Activated T-cell treated with anti-CD3 and anti-CD28 coated beads, Interleukin-2, amount 50 U/mL, for 4 hours (primary cell): ENCODE measurements around the gene RGS10. TPM values are rescaled to one million over a fixed set of nuclear protein-coding genes. Genes with fewer than 3 reads are reported as not detected.
"Not testable (repeated sequence)": the region's sequence is repeated elsewhere in the genome, so short reads cannot be mapped to it uniquely, and the experiment has no call there.

ENCODE experiments used
- ATAC-seq, 2 donors: fragments of 200-7000 bp; cut with Tn5 transposase; one replicate each; pipeline ENCODE4 v1.10.0; 2021
- DNase-seq: peaks from one replicate; pipeline ENCODE4 v3.0.0-alpha.2; 2020
- H3K27me3 Mint-ChIP-seq: one replicate; pipeline ENCODE4 v1.8.0; 2021; ENCODE audit warnings: low read depth, mixed read lengths
- H3K36me3 Mint-ChIP-seq: one replicate; pipeline ENCODE4 v1.8.0; 2022; ENCODE audit warnings: mixed read lengths; ENCODE audit not compliant: insufficient read depth
- H3K4me1 Mint-ChIP-seq: one replicate; pipeline ENCODE4 v1.8.0; 2021; ENCODE audit warnings: low read depth, mixed read lengths
- H3K4me3 Mint-ChIP-seq: one replicate; pipeline ENCODE4 v1.8.0; 2021; ENCODE audit warnings: mild to moderate bottlenecking, moderate library complexity, mixed read lengths
- H3K9me3 Mint-ChIP-seq: one replicate; pipeline ENCODE4 v1.8.0; 2021; ENCODE audit warnings: mixed read lengths
- total RNA-seq, 3 donors: library from RNA; stranded (reverse); gene quantifications; one replicate each; pipeline ENCODE4 v1.2.1, GENCODE V29; 2021

Gene RGS10
- total RNA-seq, 3 donors from 2014 or later = 116 to 163 (median 137) TPM

GRCh38 chr10:119532791-119533190, 9.7 kb downstream of the RGS10 start:
- not testable (repeated sequence) for ATAC-seq, H3K4me3 Mint-ChIP-seq, H3K9me3 Mint-ChIP-seq, H3K27me3 Mint-ChIP-seq, DNase-seq
- peaks cover 13% of the 10 kb centered on the region for H3K36me3 Mint-ChIP-seq
- H3K4me1 Mint-ChIP-seq = peaks cover 71% of the 10 kb centered on the region

- DNase-seq, H3K27me3 Mint-ChIP-seq, H3K4me3 Mint-ChIP-seq, ATAC-seq, H3K9me3 Mint-ChIP-seq: not testable (repeated sequence)
- Mint-ChIP-seq H3K4me1 (peaks cover 71% of the 10 kb centered on the region), H3K36me3 (peaks cover 12% of the 10 kb centered on the region)
Observed at GRCh38 chr10:119532251-119532650, 10.3 kb downstream of the RGS10 start.

GRCh38 chr10:119531067-119531466, 11.5 kb downstream of the RGS10 start:
- Mint-ChIP-seq H3K4me3 (no peak overlapping the region), H3K4me1 (peaks cover 67% of the 10 kb centered on the region), H3K27me3 (no peaks in the 10 kb centered on the region), H3K36me3 (peaks cover 14% of the 10 kb centered on the region), H3K9me3 (no peaks in the 10 kb centered on the region)
- DNase-seq (no peak), ATAC-seq (no peak)

- Mint-ChIP-seq H3K36me3 (peaks cover 24% of the 10 kb centered on the region), H3K4me1 (peaks cover 54% of the 10 kb centered on the region)
- ATAC-seq, H3K4me3 Mint-ChIP-seq, H3K9me3 Mint-ChIP-seq, H3K27me3 Mint-ChIP-seq, DNase-seq: not testable (repeated sequence)
Observed at GRCh38 chr10:119528663-119529237, 13.8 kb downstream of the RGS10 start.

- ATAC-seq = peak; percentile 70 to 71
- no peak for DNase-seq
Observed at GRCh38 chr10:119526621-119527592, 15.6 kb downstream of the RGS10 start.

GRCh38 chr10:119526149-119526548, 16.4 kb downstream of the RGS10 start:
- peaks cover 39% of the 10 kb centered on the region for H3K4me1 Mint-ChIP-seq
- peaks cover 29% of the 10 kb centered on the region for H3K36me3 Mint-ChIP-seq

More at GRCh38 chr10:119526621-119527592, 15.6 kb downstream of the RGS10 start:
- Mint-ChIP-seq H3K27me3 (no peaks in the 10 kb centered on the region), H3K36me3 (peaks cover 28% of the 10 kb centered on the region), H3K4me1 (peaks cover 44% of the 10 kb centered on the region), H3K9me3 (no peaks in the 10 kb centered on the region), H3K4me3 (no peak overlapping the region)

GRCh38 chr10:119525116-119525515, 17.4 kb downstream of the RGS10 start:
- Mint-ChIP-seq H3K4me3 (no peak overlapping the region), H3K9me3 (no peaks in the 10 kb centered on the region), H3K27me3 (no peaks in the 10 kb centered on the region), H3K36me3 (peaks cover 32% of the 10 kb centered on the region), H3K4me1 (peaks cover 31% of the 10 kb centered on the region)
- DNase-seq = no peak
- no peak for ATAC-seq

More at GRCh38 chr10:119526149-119526548, 16.4 kb downstream of the RGS10 start:
- ATAC-seq (no peak), DNase-seq (no peak)
- H3K27me3 Mint-ChIP-seq = no peaks in the 10 kb centered on the region
- no peak overlapping the region for H3K4me3 Mint-ChIP-seq
- H3K9me3 Mint-ChIP-seq = no peaks in the 10 kb centered on the region

- Mint-ChIP-seq H3K36me3 (peaks cover 34% of the 10 kb centered on the region), H3K4me1 (peaks cover 33% of the 10 kb centered on the region), H3K9me3 (no peaks in the 10 kb centered on the region), H3K27me3 (no peaks in the 10 kb centered on the region), H3K4me3 (no peak overlapping the region)
- no peak for DNase-seq
- ATAC-seq = no peak
Observed at GRCh38 chr10:119524720-119525070, 17.8 kb downstream of the RGS10 start.

- Mint-ChIP-seq H3K9me3 (no peaks in the 10 kb centered on the region), H3K4me3 (no peak overlapping the region), H3K27me3 (no peaks in the 10 kb centered on the region), H3K36me3 (peaks cover 32% of the 10 kb centered on the region), H3K4me1 (peaks cover 33% of the 10 kb centered on the region)
- DNase-seq = no peak
- ATAC-seq = no peak
Observed at GRCh38 chr10:119523895-119524719, 18.4 kb downstream of the RGS10 start.

GRCh38 chr10:119522747-119523426, 19.6 kb downstream of the RGS10 start:
- no peaks in the 10 kb centered on the region for H3K9me3 Mint-ChIP-seq
- H3K36me3 Mint-ChIP-seq = peaks cover 35% of the 10 kb centered on the region
- no peak overlapping the region for H3K4me3 Mint-ChIP-seq
- no peaks in the 10 kb centered on the region for H3K27me3 Mint-ChIP-seq
- peaks cover 42% of the 10 kb centered on the region for H3K4me1 Mint-ChIP-seq
- ATAC-seq = peak; percentile 45
- DNase-seq = no peak

GRCh38 chr10:119521443-119522204, 20.9 kb downstream of the RGS10 start:
- H3K4me1 Mint-ChIP-seq = peaks cover 42% of the 10 kb centered on the region
- no peaks in the 10 kb centered on the region for H3K27me3 Mint-ChIP-seq
- no peaks in the 10 kb centered on the region for H3K9me3 Mint-ChIP-seq
- DNase-seq = no peak
- H3K36me3 Mint-ChIP-seq = peaks cover 31% of the 10 kb centered on the region
- no peak for ATAC-seq
- H3K4me3 Mint-ChIP-seq = no peak overlapping the region

GRCh38 chr10:119520283-119520682, 22.2 kb downstream of the RGS10 start:
- no peak overlapping the region for H3K4me3 Mint-ChIP-seq
- H3K36me3 Mint-ChIP-seq = peaks cover 26% of the 10 kb centered on the region
- H3K9me3 Mint-ChIP-seq = no peaks in the 10 kb centered on the region
- peaks cover 53% of the 10 kb centered on the region for H3K4me1 Mint-ChIP-seq
- DNase-seq (no peak), ATAC-seq (no peak)
- no peaks in the 10 kb centered on the region for H3K27me3 Mint-ChIP-seq

- ATAC-seq = no peak
- H3K9me3 Mint-ChIP-seq = no peaks in the 10 kb centered on the region
- peaks cover 54% of the 10 kb centered on the region for H3K4me1 Mint-ChIP-seq
- DNase-seq = no peak
- no peaks in the 10 kb centered on the region for H3K27me3 Mint-ChIP-seq
- peak overlapping the region; percentile 1 for H3K4me3 Mint-ChIP-seq
- peaks cover 24% of the 10 kb centered on the region for H3K36me3 Mint-ChIP-seq
Observed at GRCh38 chr10:119518936-119519335, 23.6 kb downstream of the RGS10 start.
